DND-41 (cell line): ENCODE results near the gene RSPO1.

ENCODE experiments used
- ATAC-seq: fragments of 200-7000 bp; cut with Tn5 transposase; 3 replicates; pipeline ENCODE4 v1.9.1; 2021; ENCODE audit warnings: low read depth; ENCODE audit not compliant: insufficient read depth
- DNase-seq: peaks from one replicate; pipeline ENCODE4 v3.0.0-alpha.2; 2020
- H2AFZ ChIP-seq: 2 replicates; pipeline ENCODE4 v1.6.0; 2012; ENCODE audit warnings: low read depth, low read length
- H3K27ac ChIP-seq: 2 replicates; pipeline ENCODE4 v1.5.1; 2012; ENCODE audit warnings: low read length, inconsistent platforms
- H3K27me3 ChIP-seq: fragments of 200-600 bp; sonication (generic); 2 replicates; pipeline ENCODE4 v1.6.0; 2012; ENCODE audit warnings: low read length, mild to moderate bottlenecking, inconsistent platforms; ENCODE audit not compliant: insufficient read depth, poor library complexity
- H3K36me3 ChIP-seq: 2 replicates; pipeline ENCODE4 v1.5.1; 2012; ENCODE audit warnings: low read length, inconsistent platforms; ENCODE audit not compliant: insufficient read depth
- H3K4me1 ChIP-seq: 2 replicates; pipeline ENCODE4 v1.5.1; 2012; ENCODE audit warnings: mild to moderate bottlenecking, low read length; ENCODE audit not compliant: insufficient read depth
- H3K4me2 ChIP-seq: 2 replicates; pipeline ENCODE4 v1.6.0; 2012; ENCODE audit warnings: mild to moderate bottlenecking, moderate library complexity, low read length, inconsistent platforms; ENCODE audit not compliant: insufficient read depth
- H3K4me3 ChIP-seq, 2 experiments: fragments of 200-600 bp in 1 of 2; shearing (Covaris generic) in 1 of 2; 2 replicates each; pipeline ENCODE4 v1.5.1; 2012 to 2016; ENCODE audit warnings: inconsistent platforms in 2 of 2, low read length in 2 of 2, mild to moderate bottlenecking in 2 of 2, low read depth in 1 of 2, moderate library complexity in 1 of 2
- H3K79me2 ChIP-seq: 2 replicates; pipeline ENCODE4 v1.6.0; 2012; ENCODE audit warnings: low read length, inconsistent platforms; ENCODE audit not compliant: insufficient read depth
- H3K9ac ChIP-seq: 2 replicates; pipeline ENCODE4 v1.6.0; 2012; ENCODE audit warnings: low read depth, mild to moderate bottlenecking, inconsistent platforms, low read length, moderate library complexity
- H3K9me3 ChIP-seq: 2 replicates; pipeline ENCODE4 v1.5.1; 2012; ENCODE audit warnings: low read length, moderate library complexity, mild to moderate bottlenecking, inconsistent platforms; ENCODE audit not compliant: insufficient read depth, severe bottlenecking
- H4K20me1 ChIP-seq: 2 replicates; pipeline ENCODE4 v1.6.0; 2012; ENCODE audit warnings: low read length; ENCODE audit not compliant: insufficient read depth
- CTCF ChIP-seq: IDR thresholded peaks from 2 replicates; pipeline ENCODE4 v1.5.1; 2012; ENCODE audit warnings: borderline replicate concordance, low read length, moderate library complexity, mild to moderate bottlenecking; ENCODE audit not compliant: poor library complexity, severe bottlenecking; ENCODE audit errors: extremely low read depth
- EZH2 ChIP-seq: IDR thresholded peaks from 3 replicates; pipeline ENCODE4 v1.6.1; 2012; ENCODE audit warnings: borderline replicate concordance, low read depth, mild to moderate bottlenecking, moderate library complexity, low read length, inconsistent platforms; ENCODE audit not compliant: severe bottlenecking

The RSPO1 gene

GRCh38 chr1:37641059-37641458, 6.4 kb upstream of the RSPO1 start:
- no peaks in the 10 kb centered on the region for H4K20me1 ChIP-seq
- H3K9ac ChIP-seq, result no peak overlapping the region
- H3K4me3 ChIP-seq, result no peak overlapping the region
- TF ChIP-seq CTCF (no peak), EZH2 (no peak)
- ATAC-seq (no peak), DNase-seq (no peak)
- no peak overlapping the region for H3K4me2 ChIP-seq
- no peak overlapping the region for H2AFZ ChIP-seq
- H3K4me1 ChIP-seq, result no peaks in the 10 kb centered on the region
- H3K9me3 ChIP-seq, result no peaks in the 10 kb centered on the region
- no peak overlapping the region for H3K27ac ChIP-seq
- H3K27me3 ChIP-seq, result peaks cover 14% of the 10 kb centered on the region
- H3K36me3 ChIP-seq, result no peaks in the 10 kb centered on the region
- no peaks in the 10 kb centered on the region for H3K79me2 ChIP-seq

GRCh38 chr1:37636435-37636834, 1.7 kb upstream of the RSPO1 start:
- TF ChIP-seq CTCF (no peak), EZH2 (no peak)
- Histone ChIP-seq H3K27ac (no peak overlapping the region), H3K27me3 (peaks cover 33% of the 10 kb centered on the region)

GRCh38 chr1:37634992-37635902, 555 bp upstream of the RSPO1 start:
- no peaks in the 10 kb centered on the region for H3K36me3 ChIP-seq
- peaks cover 44% of the 10 kb centered on the region for H3K27me3 ChIP-seq
- H4K20me1 ChIP-seq, result peaks cover 3% of the 10 kb centered on the region; the same call in 1 of the 2 replicates
- no peaks in the 10 kb centered on the region for H3K79me2 ChIP-seq
- TF ChIP-seq EZH2 (no peak), CTCF (no peak)
- no peak overlapping the region for H3K4me2 ChIP-seq
- ATAC-seq, result no peak
- H3K4me1 ChIP-seq, result no peaks in the 10 kb centered on the region
- no peak overlapping the region for H3K9ac ChIP-seq
- H3K27ac ChIP-seq, result no peak overlapping the region
- no peak overlapping the region for H2AFZ ChIP-seq
- no peak overlapping the region for H3K4me3 ChIP-seq
- DNase-seq, result no peak
- H3K9me3 ChIP-seq, result no peaks in the 10 kb centered on the region

More at GRCh38 chr1:37636435-37636834, 1.7 kb upstream of the RSPO1 start:
- Histone ChIP-seq H3K36me3 (no peaks in the 10 kb centered on the region), H2AFZ (no peak overlapping the region), H3K79me2 (no peaks in the 10 kb centered on the region), H3K4me2 (no peak overlapping the region), H4K20me1 (no peaks in the 10 kb centered on the region), H3K9ac (no peak overlapping the region), H3K4me3 (no peak overlapping the region), H3K9me3 (no peaks in the 10 kb centered on the region), H3K4me1 (no peaks in the 10 kb centered on the region)
- DNase-seq (no peak), ATAC-seq (no peak)
